Right ventricle myocardium inferior (tissue), 1 donor: ENCODE measurements around the gene FAM156A. TPM values are rescaled to one million over a fixed set of nuclear protein-coding genes. Genes with fewer than 3 reads are reported as not detected.
A peak's percentile ranks its signal among the peaks of the same experiment; 100 is the strongest.
"Not testable (repeated sequence)": the region's sequence is repeated elsewhere in the genome, so short reads cannot be mapped to it uniquely, and the experiment has no call there.

Source experiments
- ATAC-seq: fragments of 200-7000 bp; cut with Tn5 transposase; one replicate; pipeline ENCODE4 v1.9.1; 2020; ENCODE audit warnings: mild to moderate bottlenecking, moderate library complexity
- DNase-seq: peaks from one replicate; pipeline ENCODE4 v3.0.0; 2021; ENCODE audit errors: missing footprints
- intact Hi-C: fragments of 100-400 bp; cut with DNase I; formaldehyde crosslinking; loops from one replicate; pipeline ENCODE4 v1.11.0; 2022
- long read RNA-seq: library from polyadenylated mRNA; unstranded; transcript quantifications from one replicate; pipeline ENCODE4 v2.0.0, GENCODE V29; 2021
- total RNA-seq: library from RNA; stranded (reverse); fragmentation: NEBNext Ultra II Directional; extraction: Animal tissue kit (Norgen Biotek cat#: 25700); gene quantifications from one replicate; pipeline ENCODE4 v1.2.1, GENCODE V29; 2021
- donor health status: DM: no; HTN: yes; CAD: no; lungs with severe emphysema.

FAM156A gene, protein sequence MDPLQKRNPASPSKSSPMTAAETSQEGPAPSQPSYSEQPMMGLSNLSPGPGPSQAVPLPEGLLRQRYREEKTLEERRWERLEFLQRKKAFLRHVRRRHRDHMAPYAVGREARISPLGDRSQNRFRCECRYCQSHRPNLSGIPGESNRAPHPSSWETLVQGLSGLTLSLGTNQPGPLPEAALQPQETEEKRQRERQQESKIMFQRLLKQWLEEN
- total RNA-seq, result 7.3 TPM
- long read RNA-seq, partial matches to known transcripts, result 0 of 5 reads
- long read RNA-seq, other reads (novel, unspliced or antisense), result 1 of 5 reads

DNA sequence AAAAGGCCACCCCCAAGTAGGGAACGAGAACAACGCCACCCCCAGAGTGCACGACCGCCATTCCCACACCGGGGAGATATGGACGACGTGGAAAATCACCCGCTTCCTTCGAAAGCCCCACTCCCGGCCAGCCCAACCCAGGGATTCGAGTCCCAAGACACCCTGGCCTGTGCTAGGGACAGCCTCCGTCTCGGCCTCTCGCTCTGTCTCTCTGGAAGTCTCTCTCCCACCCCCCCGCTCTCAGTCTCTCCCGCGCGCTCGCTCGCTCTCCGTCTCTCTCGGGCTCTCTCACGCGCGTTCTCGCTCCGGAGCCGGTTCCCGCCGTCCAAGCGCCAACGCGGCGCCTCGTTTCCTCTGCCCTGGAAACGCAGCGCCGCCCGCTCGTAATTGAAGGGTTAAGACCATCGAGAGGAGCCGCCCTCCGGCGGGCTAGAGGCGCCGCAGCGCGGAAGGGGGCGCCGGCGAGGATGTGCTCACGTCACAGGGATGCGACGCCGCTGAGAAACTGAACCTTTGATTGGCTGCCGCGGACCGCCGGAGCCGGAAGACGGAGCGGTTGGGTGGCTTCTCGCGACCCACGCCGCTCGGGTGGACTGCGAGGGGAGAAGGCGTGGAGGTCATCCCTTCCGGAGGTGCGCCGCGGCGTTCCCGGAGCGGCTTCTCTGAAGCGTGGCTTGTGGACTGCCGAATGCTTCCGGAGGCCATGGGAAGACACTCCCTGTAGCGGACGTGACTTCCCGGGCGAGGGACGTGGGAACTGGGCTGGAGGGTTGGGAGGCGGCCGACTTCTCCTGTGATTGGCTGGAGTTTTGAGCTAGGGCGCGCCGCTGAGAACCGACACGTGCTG is at the start of gene FAM156A:
FAM156A (minus strand) TSS at position 406 of the 847 bp plus-strand sequence. CDS start 9,930 bp downstream, outside the sequence.
- intact Hi-C loops, DNase-seq: not testable (repeated sequence)
- ATAC-seq, result peak; percentile 91

DNA sequence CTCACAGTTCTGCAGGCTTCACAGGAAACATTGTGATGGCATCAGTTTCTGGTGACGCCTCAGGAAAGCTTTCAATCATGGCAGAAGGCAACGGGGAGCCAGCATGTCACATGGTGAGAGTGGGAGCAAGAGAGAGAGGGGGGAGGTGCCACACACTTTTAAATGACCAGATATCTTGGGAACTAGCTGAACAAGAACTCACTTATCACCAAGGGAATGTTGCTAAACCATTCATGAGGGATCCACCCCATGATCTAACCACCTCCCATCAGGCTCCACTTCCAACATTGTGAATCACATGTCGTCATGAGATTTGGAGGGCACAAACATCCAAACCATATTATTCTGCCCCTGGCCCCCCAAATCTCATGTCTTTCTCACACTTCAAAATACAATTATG is 47.0 kb upstream of the FAM156A start:
- DNase-seq (no peak), ATAC-seq (no peak)
- intact Hi-C loops, result no loop called here

DNA sequence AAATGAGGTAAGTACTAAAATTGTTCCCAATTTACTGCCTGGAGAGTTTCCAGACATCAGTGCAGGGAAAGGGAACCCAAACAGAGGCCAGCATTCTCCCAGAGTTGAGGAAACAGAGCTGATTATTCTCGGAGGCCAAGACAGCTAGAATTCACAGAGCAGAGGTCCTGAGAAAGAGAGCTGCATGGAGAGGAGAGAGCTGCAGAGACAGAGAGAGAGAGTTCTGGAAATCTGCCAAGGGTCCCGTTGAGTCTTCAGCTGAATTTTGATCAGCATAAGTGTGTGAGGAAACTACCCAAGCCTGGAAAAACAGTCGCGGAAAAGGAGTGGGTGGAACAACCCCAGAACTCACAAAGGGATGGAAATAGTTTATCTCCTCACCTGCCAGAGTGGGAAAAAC is 46.5 kb upstream of the FAM156A start:
- DNase-seq, result no peak
- ATAC-seq, result no peak
- intact Hi-C loops, result no loop called here

DNA sequence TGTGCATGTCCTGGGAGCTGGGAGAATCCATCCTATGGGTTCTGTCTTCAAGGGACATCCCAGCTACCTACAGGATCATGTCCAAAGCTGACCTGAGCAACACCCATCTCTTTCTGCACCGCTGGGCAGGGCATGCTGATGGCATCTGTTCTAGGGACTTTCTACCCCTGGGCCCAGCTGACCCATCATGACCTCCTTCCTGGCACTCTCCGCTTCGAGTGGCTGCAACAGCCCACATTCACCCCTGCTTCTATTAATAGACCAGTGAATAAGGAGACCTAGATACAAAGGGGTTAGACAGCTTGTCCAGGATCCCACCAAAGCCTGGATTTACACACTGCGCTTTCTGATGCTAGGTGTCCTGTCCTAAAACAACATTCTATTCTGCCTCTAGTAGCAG is 45.7 kb upstream of the FAM156A start:
- ATAC-seq, result no peak
- intact Hi-C loops, result no loop called here
- no peak for DNase-seq

DNA sequence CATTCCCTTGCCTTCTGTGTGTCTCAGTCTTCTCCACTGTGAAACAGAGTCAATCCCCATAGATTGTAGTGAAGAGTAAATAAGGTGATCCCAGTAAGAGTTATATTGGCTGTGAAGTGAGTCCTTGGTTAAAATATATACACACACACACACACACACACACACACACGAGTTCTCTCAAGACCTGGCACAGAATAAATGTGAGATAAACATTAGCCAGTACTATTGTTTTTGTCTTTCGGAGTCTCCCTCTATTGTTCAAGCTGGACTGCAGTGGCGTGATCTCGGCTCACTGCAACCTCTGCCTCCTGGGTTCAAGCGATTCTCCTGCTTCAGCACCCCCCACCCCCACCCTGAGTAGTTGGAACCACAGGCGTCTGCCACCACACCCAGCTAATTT is 44.8 kb upstream of the FAM156A start:
- intact Hi-C loops, result no loop called here
- DNase-seq (no peak), ATAC-seq (no peak)

DNA sequence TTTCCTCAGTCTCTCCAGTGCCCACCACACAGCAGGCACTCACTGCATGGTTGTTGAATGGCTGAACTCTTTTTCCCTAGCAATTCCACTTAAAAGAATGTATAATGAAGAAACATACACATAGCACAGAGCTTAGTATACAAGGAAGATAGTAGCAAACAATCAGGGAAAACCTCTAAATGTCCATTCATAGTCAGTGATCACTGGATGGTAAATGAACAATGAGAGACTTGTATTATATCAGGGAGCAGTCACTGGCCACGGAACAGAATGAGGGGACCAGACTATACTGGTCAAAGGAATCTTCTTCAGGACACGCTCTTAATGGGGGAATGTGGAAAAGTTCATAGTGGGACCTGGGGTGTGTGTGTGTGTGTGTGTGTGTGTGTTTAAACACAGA is 43.6 kb upstream of the FAM156A start:
- ATAC-seq (no peak), DNase-seq (no peak)
- intact Hi-C loops, result no loop called here

DNA sequence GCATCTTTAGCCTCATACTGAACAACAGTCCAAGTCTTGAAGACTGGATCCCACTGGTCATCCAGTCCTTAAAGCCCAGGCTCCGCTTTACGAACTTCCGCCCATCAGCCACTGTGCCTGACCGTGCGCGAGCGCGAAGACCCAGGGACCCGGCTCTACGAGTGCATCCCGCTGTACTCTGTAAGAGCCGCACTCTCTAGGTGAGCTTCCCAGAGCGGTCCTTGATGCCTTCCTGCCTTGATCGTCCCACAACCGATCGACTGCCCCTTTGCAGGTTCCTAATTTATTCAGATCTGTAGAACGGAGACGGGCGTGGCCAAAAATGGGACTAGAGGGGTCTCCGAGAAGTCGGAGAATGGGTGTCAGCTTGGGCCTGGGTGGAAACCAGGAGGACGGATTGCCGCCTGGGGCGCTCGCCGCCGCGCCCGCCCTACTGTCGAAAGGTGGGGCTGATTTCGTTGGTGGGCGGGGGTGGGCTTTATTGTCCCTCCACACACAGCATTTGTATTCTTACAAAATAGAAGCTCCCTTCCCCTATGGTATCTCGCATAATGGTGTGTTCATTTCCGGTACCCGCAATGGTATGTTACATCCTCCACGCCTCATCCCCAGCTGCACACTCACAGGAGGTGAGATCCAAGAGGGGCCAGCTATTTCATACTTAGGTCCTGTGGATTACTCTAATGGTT is 42.3 kb upstream of the FAM156A start:
- DNase-seq, result no peak
- intact Hi-C loops, result no loop called here
- ATAC-seq, result no peak

DNA sequence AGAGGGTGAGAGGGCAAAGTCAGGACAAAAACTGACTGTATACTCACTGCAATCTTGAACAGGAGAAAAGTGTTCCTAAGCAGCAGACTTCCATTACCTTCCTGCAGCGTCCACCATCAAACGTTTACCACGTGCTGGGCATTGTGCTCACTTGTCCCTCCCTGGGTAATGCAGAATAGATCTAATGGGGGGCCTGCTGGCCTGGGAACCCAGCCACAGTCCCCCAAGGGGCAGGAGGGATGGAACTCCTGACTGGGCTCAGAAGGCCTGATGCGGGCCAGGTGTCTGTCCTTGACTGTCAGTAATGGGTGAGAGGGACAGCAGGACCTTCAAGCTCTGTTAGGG is 37.6 kb upstream of the FAM156A start:
- intact Hi-C loops, result no loop called here
- no peak for ATAC-seq
- no peak for DNase-seq

DNA sequence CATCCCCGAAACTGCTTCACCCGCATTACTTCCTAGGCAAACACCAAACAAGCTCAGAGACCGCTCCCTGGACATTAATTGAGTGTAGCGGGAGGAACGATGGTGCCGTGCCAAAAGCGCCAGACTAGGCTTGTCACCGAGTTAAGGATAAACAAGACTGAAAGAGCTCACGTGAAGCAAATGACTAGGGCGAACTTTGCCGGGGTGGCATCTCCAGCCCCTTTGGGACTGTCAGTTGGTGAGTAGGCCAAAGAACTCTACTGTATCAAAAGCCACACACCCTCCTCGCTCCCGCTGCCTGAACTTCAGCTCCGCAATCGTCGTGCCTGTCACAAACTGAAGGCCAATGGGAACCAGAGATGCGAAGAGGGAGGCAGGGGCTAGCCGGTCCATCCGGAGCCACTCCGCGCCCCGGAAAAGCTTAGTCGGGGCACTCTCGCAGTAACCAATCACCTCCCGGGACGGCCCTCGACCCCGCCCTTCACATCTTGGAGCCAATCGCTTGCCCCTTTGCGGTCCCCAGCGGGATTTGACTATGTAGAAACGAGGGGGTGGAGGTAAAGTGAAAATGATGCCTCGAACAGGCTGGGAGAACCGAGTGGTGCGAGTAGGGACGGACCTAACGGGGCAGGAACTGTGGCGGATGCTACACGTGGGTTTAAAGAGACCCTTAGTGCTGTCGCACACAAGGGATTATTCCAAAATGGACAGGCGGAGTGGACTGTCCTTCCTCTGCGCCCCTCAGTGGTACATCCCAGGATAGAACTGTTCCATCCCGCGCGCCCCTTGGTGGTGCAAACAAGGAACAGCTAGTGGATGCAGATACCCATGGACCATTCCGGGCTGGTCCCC is 37.0 kb upstream of the FAM156A start:
- DNase-seq (peak; percentile 95), ATAC-seq (peak; percentile 99)
- intact Hi-C loops, result no loop called here

DNA sequence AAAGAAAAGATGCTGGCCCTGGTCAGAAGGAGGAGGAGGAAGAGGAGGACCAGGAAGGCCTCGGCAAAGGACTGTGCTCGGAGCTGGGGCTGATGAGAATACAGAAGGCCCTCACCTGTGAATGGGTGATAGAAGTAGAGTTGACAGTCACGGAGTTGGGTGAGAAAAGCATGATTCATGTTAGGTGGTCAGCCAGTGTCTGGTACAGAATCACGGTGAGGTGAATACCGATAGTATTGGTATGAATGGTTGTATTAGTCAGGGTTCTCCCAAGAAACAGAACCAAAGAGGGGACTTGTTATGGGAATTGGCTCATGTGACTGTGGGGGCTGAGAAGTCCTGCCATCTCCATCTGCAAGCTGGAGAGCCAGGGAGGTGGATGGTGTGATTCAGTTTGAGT is 32.5 kb upstream of the FAM156A start:
- no peak for DNase-seq
- no peak for ATAC-seq
- intact Hi-C loops, result no loop called here

DNA sequence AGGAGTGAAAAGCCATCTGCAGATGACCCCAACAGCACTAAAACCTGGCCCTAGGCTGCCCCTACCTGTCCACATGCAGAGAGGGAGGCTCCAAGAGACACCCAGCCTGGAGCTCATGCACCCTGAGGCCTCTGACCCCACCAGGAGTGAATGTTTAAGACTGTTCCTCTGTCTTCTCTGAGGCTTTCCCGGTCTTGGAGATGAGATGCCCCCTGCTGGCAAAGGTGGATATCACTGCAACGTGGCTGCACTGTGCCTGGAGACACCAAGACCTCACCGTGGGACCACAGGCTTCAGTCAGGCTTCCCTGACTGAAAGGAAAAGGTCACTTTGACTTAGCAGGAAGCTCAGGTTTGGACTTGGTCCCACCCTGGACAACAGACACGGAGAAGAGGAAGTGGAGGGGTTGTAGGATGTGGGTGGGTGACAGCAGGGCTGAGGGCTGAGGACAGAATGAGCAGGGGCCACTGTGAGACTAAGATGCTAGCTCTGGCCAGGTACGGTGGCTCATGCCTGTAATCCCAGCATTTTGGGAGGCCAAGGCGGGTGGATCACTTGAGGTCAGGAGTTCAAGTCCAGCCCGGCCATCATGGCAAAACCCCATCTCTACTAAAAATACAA is 31.8 kb upstream of the FAM156A start:
- intact Hi-C loops, DNase-seq: not testable (repeated sequence)
- peak; percentile 76 for ATAC-seq

DNA sequence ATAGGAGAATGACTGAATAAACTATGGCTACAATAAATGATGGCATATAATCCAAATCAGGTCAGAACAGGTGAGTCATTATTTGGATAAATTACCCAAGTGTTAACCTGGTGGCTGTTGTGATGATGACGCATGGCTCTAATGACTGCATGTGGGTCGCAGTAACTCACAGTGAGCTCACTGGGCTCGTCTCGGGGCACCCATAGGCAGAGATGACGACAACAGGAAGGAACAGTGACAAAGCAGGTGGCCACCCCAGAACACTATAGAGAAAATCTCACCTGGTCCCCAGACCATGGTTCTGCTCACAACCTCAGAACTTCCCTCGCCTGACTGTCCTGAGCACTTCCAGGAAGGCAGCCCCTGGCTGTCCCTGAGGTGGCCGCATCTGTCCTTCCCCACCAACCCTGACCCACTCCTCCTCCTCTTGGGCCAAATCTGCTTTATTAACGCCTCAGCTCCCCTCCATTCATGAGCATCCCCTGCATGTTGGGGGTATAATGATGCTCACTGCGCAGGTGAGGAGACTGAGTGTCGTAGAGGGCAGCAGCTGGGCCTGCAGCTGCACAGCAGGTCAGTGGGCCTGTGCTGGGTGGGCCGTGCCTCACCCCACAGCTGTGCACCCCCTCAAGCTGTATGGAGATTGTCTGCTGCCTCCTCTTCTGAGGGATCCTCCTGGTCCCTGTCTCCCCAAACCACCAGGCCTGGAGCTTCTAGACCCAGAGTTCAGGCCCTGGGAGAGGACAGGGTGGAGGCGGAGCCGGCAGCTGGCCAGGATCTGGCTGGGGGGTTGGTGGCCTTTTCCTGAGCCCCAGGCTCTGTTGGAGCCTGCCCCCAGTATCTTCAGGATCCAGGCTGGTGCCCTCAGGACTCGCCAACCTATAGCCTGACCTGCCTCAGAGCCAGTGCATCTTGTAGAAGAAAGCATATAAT is 30.9 kb upstream of the FAM156A start:
- DNase-seq (no peak), ATAC-seq (no peak)
- intact Hi-C loops, result no loop called here

DNA sequence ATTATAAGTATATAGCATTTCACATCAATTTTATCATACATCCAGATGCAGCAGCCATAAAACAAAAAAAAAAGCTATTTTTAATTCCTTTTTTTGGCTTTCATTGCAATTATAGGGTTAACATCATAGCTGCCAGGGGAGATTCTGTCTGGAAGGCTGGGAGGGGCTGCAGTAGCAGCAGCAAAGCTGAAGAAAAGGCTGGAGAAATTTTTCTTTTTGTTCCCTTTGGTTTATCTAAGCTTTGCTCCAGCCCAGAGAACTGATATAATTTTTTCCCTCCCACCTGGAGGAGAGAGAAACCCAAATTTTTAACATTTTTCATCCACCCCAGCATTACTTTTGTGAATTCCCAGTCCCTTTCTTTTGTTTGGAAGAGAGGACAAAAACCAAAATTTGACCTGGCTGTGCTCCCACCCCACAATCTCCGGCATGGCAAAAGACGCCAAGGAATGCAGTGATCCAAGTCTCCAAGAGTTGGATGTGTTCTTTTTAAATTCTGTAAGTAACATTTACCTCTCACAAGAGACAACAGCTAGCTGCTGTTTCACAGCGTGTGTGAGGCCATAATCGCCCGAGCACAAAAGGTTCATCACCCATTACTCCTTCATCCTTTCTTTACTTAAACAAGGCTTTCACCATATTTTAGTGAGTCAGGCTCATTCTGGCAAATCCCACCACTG is 25.1 kb upstream of the FAM156A start:
- ATAC-seq (no peak), DNase-seq (no peak)
- intact Hi-C loops, result no loop called here

DNA sequence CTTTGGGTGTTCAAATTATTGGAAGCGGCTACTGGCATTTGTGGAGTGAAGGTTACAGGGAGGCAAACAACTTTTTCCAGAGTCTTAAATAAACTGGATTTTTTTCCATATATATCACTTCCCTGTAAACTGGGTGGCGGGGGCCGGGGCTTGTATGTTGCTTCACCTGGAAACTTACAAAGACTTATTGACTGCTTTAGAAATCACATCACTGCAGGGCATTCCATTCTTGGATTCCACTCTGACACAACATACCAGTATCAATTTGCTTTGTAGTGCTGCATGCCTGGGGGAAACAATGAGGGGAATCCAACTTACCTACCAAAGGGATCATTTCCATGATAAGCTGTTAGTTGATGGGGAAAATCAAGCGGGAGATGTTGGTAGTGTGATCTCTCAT is 21.7 kb upstream of the FAM156A start:
- intact Hi-C loops, result no loop called here
- ATAC-seq (no peak), DNase-seq (no peak)

DNA sequence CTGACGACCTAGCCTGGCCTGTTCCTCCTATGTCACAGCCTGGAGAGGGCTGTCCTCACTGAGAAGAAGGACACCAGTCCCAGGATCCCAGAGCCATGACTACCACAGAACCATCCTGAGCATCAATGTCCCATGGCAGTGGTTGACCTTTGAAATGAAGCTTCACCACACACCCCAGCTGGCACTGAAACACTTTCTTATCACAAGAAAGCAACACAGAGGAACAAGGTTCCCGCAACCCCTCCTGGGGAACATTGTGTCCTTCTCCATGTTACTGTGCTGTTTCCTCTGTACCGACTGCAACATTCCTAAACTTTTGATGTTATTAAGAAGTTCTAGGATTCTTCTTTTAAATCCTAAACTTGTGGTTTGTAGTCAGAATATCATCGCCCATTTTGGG is 21.2 kb upstream of the FAM156A start:
- no peak for DNase-seq
- intact Hi-C loops, result no loop called here
- ATAC-seq, result no peak

DNA sequence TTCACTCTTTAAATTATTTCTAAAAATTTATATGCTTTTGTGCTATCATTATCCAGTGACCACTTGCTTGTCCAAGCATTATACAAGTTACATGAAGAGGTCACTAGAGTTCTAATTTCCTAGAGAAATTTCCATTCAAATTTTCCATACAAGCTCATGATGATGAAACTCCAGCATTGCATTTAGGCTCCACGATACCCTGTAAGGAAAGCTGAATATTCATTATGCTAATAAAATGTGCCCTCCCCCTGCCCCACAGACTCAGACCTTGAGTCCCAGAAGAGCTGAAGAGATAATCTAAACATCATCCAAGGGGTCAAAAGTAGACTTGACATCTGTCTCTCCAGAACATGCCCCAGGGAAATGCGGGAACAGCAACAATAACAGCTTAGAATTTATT is 19.6 kb upstream of the FAM156A start:
- ATAC-seq (no peak), DNase-seq (no peak)
- intact Hi-C loops, result no loop called here

DNA sequence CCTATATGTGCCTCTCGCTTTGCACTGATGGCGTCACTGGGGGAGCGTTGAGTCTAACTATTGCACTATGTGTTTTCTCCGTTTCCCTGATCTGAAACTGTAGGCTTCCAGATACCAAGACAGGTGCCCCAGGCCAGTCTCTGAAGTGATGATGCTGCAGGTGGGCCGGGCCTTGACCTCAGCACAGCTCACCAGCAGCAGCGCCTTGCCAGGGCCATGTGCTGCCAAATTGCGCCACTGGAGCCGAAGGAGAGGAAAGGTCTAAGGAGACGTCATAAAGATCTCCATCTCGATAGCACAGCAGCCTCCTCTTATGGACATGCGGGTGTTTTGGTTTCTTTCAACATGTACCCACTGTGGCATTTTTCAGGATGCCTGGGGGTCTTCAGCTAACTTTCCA is 17.3 kb upstream of the FAM156A start:
- intact Hi-C loops, DNase-seq, ATAC-seq: not testable (repeated sequence)
